PC-9 (cell line): Measurements from ENCODE around the gene KCNJ6.

Experiments
- EZH2 ChIP-seq: fragments of 200-600 bp; sonication (generic); IDR thresholded peaks from 2 replicates; pipeline ENCODE4 v1.8.0; 2017; ENCODE audit warnings: antibody characterized with exemption, low read depth
- TF ChIP-seq, protein P1 (sequence below): fragments of 200-600 bp; sonication (generic); conservative IDR thresholded peaks from 2 replicates; pipeline ENCODE4 v1.6.1; 2017; ENCODE audit warnings: mixed run types, antibody characterized with exemption, mild to moderate bottlenecking, moderate library complexity

DNA sequence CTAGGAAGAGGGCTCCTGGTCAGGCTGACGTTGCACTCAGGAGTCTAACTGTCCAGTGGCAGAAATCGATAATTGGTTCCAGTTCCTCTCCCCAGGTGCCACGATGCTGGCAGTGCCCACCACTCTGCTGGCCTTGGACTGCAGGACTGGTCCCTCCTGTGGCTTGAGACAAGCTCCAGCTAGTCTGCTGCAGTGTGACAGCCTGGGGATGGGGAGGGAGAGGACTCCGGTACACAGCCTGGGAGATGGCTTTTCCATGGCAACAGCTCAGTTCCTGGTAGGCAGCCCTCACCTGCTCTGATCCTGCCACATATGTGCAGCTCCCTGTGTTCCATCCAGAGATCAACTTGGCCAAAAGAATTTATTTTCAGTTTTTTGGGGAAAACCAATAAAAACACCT, 239.3 kb downstream of the KCNJ6 start:
- TF ChIP-seq, protein P1, sequence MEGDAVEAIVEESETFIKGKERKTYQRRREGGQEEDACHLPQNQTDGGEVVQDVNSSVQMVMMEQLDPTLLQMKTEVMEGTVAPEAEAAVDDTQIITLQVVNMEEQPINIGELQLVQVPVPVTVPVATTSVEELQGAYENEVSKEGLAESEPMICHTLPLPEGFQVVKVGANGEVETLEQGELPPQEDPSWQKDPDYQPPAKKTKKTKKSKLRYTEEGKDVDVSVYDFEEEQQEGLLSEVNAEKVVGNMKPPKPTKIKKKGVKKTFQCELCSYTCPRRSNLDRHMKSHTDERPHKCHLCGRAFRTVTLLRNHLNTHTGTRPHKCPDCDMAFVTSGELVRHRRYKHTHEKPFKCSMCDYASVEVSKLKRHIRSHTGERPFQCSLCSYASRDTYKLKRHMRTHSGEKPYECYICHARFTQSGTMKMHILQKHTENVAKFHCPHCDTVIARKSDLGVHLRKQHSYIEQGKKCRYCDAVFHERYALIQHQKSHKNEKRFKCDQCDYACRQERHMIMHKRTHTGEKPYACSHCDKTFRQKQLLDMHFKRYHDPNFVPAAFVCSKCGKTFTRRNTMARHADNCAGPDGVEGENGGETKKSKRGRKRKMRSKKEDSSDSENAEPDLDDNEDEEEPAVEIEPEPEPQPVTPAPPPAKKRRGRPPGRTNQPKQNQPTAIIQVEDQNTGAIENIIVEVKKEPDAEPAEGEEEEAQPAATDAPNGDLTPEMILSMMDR = no peak
- TF ChIP-seq EZH2 = no peak
